ENCODE measurements around the gene NPFFR2.

The NPFFR2 gene

DNA sequence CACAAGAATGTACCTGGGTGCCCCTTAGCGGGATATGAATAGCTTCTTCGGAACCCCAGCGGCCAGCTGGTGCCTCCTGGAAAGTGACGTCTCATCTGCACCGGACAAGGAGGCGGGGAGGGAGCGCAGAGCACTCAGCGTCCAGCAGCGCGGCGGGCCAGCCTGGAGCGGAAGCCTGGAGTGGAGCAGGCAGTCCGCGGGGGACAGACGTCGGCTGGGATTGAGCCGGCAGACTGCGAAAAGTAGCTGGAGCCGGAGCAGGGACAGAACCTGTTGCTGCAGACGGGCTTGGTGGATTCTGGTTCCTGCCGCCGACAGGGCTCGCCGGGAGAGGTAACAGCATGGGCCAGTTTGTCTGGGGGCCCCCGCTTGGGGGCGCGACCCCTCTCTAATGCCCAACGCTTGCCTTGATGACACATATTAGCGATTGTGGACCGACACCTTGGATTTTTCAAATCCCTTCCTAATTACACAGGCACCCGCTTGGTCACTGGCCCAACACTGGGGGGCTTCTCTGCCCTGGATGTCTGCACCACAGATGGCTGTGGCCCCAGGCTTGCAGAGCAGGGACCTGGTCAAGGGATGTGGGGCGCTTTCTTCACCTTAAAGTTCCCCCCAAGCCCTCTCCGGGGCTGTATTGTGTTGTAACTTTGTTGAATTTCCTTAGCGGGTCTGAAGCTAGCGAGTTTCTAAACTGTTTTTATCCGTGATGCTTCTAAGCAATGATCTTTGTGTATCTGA lies at the start of gene NPFFR2:
TSS of gene NPFFR2 (plus strand) at position 133 of the 741 bp plus-strand sequence. CDS start 96,592 bp downstream, outside the sequence.
- Histone ChIP-seq H3K9me3 (ENCODE audit: control insufficient read depth, low read length) (no peaks in the 10 kb centered on the region), H3K36me3 (ENCODE audit: control insufficient read depth, insufficient read depth, low read length, severe bottlenecking) (no peaks in the 10 kb centered on the region), H3K27me3 (replicated peaks; ENCODE audit: control insufficient read depth, insufficient read depth, low read length) (peaks cover 26% of the 10 kb centered on the region), H3K4me3 (ENCODE audit: low read length) (peak within 1 kb of the TSS; percentile 42), H3K4me1 (ENCODE audit: control insufficient read depth, insufficient read depth, low read length) (no peaks in the 10 kb centered on the region), H3K9ac (ENCODE audit: low read length) (no peak within 1 kb of the TSS)
- DNase-seq (ENCODE audit: low read depth) = peak; percentile 7

DNA sequence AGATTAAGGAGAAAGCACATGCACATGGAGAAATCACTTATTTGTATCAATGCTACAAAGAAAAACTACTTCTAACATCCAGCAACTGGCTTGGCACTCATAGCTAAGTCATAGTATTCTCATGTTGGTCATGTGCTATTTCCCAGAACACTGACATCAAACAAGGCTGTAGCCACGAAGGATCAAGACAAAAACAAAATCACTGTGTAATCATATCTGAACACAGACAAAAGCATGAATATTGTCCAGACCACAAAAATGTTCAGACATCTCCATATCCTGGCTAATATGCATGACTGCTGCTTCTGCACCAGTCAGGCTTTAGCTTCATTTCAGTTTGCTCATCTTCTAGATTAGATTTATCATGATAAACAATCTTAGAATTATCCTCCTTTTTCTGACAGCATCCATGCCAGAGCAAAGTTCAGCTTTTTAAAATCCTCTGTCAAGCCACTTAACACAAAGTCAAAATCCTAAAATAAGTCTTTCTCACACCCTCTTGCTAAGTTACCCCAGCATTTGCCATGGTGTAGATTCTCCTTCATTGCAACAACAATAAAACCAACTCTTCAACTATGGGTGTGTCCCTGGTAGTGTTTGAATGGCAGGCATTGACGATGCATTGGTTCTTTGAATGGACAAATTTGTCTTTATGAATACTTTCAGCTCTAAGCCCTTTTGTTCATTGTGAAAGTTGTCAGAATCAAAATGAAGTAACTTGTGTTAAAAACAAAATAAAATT lies 39.1 kb upstream of the NPFFR2 start:
- Histone ChIP-seq H3K9me3 (ENCODE audit: control insufficient read depth, low read length) (peaks cover 6% of the 10 kb centered on the region), H3K27me3 (replicated peaks; ENCODE audit: control insufficient read depth, insufficient read depth, low read length) (no peaks in the 10 kb centered on the region), H3K9ac (ENCODE audit: low read length) (no peak overlapping the region), H3K36me3 (ENCODE audit: control insufficient read depth, insufficient read depth, low read length, severe bottlenecking) (no peaks in the 10 kb centered on the region), H3K4me1 (ENCODE audit: control insufficient read depth, insufficient read depth, low read length) (no peaks in the 10 kb centered on the region), H3K4me3 (ENCODE audit: low read length) (no peak overlapping the region)
- peak; percentile 47 for DNase-seq (ENCODE audit: low read depth)

DNA sequence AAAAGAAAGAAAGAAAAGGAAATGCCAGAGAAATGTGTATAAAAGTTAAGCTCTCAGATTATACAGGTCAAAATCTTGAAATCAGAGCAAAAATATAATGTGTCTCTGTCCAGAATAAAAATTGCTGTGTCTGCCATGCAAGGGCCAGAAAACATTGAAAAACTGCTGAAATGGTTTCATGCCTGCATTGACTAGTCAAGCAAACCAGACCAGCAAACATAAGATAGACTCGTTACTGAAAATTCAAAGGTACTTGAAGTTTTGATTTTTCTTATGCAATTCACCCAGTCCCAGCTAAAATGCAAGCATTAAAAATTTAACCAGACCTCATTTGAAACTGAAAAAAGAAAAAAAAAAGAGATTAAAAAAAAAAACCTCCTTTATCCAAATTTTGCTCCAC lies 37.2 kb upstream of the NPFFR2 start:
- no peak overlapping the region for H3K4me3 ChIP-seq (ENCODE audit: low read length)
- no peak overlapping the region for H3K9ac ChIP-seq (ENCODE audit: low read length)
- no peak for DNase-seq (ENCODE audit: low read depth)
- H3K36me3 ChIP-seq (ENCODE audit: control insufficient read depth, insufficient read depth, low read length, severe bottlenecking) = no peaks in the 10 kb centered on the region
- no peaks in the 10 kb centered on the region for H3K4me1 ChIP-seq (ENCODE audit: control insufficient read depth, insufficient read depth, low read length)
- H3K9me3 ChIP-seq (ENCODE audit: control insufficient read depth, low read length) = peaks cover 6% of the 10 kb centered on the region
- H3K27me3 ChIP-seq (replicated peaks; ENCODE audit: control insufficient read depth, insufficient read depth, low read length) = no peaks in the 10 kb centered on the region

DNA sequence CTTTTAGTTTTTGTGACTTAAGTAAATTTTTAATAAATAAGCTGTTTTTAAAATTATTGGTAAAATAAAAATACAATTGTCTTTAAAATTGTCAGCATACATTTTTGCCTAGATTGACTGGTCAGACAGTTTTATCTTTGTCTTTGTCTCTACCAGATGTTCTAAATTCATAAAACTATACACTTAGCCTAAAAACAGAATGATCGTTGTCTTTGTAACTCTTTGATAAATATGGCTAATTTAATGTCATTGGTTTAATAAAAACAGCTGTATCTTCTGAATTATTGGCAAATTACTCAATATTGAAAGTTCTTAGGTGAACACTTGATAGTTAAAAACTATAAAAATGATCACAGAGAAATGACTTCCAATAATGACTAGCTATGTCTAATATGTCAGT lies 36.5 kb upstream of the NPFFR2 start:
- Histone ChIP-seq H3K4me3 (ENCODE audit: low read length) (no peak overlapping the region), H3K9ac (ENCODE audit: low read length) (no peak overlapping the region), H3K4me1 (ENCODE audit: control insufficient read depth, insufficient read depth, low read length) (no peaks in the 10 kb centered on the region), H3K27me3 (replicated peaks; ENCODE audit: control insufficient read depth, insufficient read depth, low read length) (no peaks in the 10 kb centered on the region), H3K9me3 (ENCODE audit: control insufficient read depth, low read length) (peaks cover 6% of the 10 kb centered on the region), H3K36me3 (ENCODE audit: control insufficient read depth, insufficient read depth, low read length, severe bottlenecking) (no peaks in the 10 kb centered on the region)
- DNase-seq (ENCODE audit: low read depth) = no peak

DNA sequence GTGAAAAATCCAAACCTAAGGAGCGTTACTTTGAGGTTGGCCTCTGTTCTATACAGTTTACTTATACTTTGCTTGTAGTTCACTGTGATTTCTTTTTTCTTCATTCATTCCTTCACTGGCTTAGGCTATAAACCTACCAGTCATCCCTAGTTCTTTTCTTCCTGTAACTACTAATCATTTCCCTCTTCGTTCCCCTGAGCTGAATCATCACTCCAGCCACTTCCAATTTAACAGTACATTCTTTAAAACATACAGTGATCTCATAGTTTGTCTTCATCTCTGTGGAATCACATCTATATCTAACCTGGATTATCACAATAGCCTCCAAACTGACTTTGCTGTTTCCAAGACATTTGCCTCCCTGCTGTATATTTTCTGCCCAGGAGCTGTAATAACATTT lies 25.2 kb upstream of the NPFFR2 start:
- Histone ChIP-seq H3K36me3 (ENCODE audit: control insufficient read depth, insufficient read depth, low read length, severe bottlenecking) (no peaks in the 10 kb centered on the region), H3K9ac (ENCODE audit: low read length) (no peak overlapping the region), H3K4me1 (ENCODE audit: control insufficient read depth, insufficient read depth, low read length) (no peaks in the 10 kb centered on the region), H3K9me3 (ENCODE audit: control insufficient read depth, low read length) (no peaks in the 10 kb centered on the region), H3K4me3 (ENCODE audit: low read length) (no peak overlapping the region), H3K27me3 (replicated peaks; ENCODE audit: control insufficient read depth, insufficient read depth, low read length) (no peaks in the 10 kb centered on the region)
- DNase-seq (ENCODE audit: low read depth) = peak; percentile 63

DNA sequence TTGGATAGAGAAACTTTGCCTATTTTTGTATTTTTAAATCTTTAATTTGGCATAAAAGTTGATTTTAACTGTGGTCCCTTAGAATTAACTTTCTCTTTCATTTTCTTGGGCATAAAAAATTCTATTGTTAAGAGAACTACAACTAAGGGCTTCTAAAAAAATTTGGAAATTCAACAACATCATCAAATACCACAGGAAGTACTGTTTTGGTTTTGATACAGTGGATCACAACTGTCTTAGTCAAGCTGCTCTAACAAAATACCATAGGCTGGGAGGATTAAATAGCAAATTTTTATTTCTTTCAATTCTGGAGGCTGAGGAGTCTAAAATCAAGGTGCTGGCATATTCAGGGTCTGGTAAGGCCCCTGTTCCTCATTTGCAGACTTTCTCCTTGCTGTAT lies 19.9 kb upstream of the NPFFR2 start:
- H3K4me1 ChIP-seq (ENCODE audit: control insufficient read depth, insufficient read depth, low read length) = no peaks in the 10 kb centered on the region
- H3K36me3 ChIP-seq (ENCODE audit: control insufficient read depth, insufficient read depth, low read length, severe bottlenecking) = no peaks in the 10 kb centered on the region
- H3K4me3 ChIP-seq (ENCODE audit: low read length) = no peak overlapping the region
- no peaks in the 10 kb centered on the region for H3K9me3 ChIP-seq (ENCODE audit: control insufficient read depth, low read length)
- H3K27me3 ChIP-seq (replicated peaks; ENCODE audit: control insufficient read depth, insufficient read depth, low read length) = no peaks in the 10 kb centered on the region
- DNase-seq (ENCODE audit: low read depth) = no peak
- no peak overlapping the region for H3K9ac ChIP-seq (ENCODE audit: low read length)

DNA sequence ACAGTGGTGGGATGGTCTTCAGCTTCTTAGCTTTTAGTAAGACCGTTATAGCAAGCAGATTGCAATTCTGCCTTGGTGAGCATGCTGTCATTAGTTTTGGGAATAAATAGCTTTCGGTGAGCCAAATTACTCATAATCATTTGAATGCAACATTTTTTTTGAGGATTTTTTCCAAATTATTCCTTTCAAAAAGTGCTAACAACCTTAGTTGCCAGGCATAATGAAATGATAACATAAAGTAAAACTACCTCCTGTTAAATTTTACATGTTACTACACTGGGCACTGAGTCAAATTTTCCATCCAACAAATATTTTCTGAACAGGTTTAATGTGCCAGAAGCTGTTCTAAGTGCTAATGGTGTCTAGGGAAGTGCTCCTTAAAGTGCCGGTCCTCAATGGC lies 15.8 kb upstream of the NPFFR2 start:
- Histone ChIP-seq H3K9ac (ENCODE audit: low read length) (no peak overlapping the region), H3K4me1 (ENCODE audit: control insufficient read depth, insufficient read depth, low read length) (no peaks in the 10 kb centered on the region), H3K36me3 (ENCODE audit: control insufficient read depth, insufficient read depth, low read length, severe bottlenecking) (no peaks in the 10 kb centered on the region), H3K27me3 (replicated peaks; ENCODE audit: control insufficient read depth, insufficient read depth, low read length) (peaks cover 2% of the 10 kb centered on the region), H3K4me3 (ENCODE audit: low read length) (no peak overlapping the region), H3K9me3 (ENCODE audit: control insufficient read depth, low read length) (no peaks in the 10 kb centered on the region)
- no peak for DNase-seq (ENCODE audit: low read depth)

DNA sequence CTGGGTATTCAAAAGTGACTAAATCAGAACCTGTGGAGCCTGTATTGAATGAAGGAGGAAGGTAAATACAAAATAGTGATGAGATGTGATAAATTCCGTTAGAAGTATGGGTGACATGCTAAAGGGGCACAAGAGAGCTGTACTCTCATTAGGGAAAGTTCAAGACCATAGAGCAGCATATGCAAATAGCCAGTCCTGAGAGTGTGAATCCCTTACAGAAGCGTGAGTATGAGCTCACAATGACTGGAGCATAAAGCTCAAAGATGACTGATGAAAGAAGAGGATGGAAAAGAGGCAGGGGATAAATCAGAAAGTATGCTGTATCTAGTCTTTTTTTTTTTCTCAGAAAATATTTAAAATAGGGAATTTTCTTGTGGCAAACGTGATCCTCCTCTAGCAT lies 12.1 kb upstream of the NPFFR2 start:
- no peaks in the 10 kb centered on the region for H3K9me3 ChIP-seq (ENCODE audit: control insufficient read depth, low read length)
- no peak overlapping the region for H3K4me3 ChIP-seq (ENCODE audit: low read length)
- H3K9ac ChIP-seq (ENCODE audit: low read length) = no peak overlapping the region
- no peaks in the 10 kb centered on the region for H3K36me3 ChIP-seq (ENCODE audit: control insufficient read depth, insufficient read depth, low read length, severe bottlenecking)
- H3K4me1 ChIP-seq (ENCODE audit: control insufficient read depth, insufficient read depth, low read length) = no peaks in the 10 kb centered on the region
- peaks cover 2% of the 10 kb centered on the region for H3K27me3 ChIP-seq (replicated peaks; ENCODE audit: control insufficient read depth, insufficient read depth, low read length)
- DNase-seq (ENCODE audit: low read depth) = no peak

DNA sequence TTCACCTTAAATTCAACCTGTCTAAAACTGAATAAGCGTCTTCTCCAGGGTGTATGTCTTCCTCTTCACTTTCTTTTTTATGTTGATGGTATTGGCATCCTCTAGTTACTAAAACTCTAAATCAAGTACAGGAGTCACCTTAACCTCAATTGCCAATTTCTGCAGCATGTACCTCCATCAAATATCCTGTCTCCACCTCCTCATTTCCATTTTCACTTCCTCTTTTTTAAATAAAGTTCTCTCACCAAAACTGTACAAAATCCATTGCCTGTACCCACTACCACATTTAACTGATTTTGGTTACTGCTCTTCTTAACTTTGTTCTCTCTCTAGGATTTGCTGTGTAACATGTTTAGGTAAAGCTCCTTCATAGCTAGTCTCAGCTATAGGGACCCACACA lies 9.2 kb upstream of the NPFFR2 start:
- H3K36me3 ChIP-seq (ENCODE audit: control insufficient read depth, insufficient read depth, low read length, severe bottlenecking) = no peaks in the 10 kb centered on the region
- no peaks in the 10 kb centered on the region for H3K4me1 ChIP-seq (ENCODE audit: control insufficient read depth, insufficient read depth, low read length)
- no peak overlapping the region for H3K4me3 ChIP-seq (ENCODE audit: low read length)
- H3K9ac ChIP-seq (ENCODE audit: low read length) = no peak overlapping the region
- no peak for DNase-seq (ENCODE audit: low read depth)
- no peaks in the 10 kb centered on the region for H3K9me3 ChIP-seq (ENCODE audit: control insufficient read depth, low read length)
- H3K27me3 ChIP-seq (replicated peaks; ENCODE audit: control insufficient read depth, insufficient read depth, low read length) = peaks cover 2% of the 10 kb centered on the region

DNA sequence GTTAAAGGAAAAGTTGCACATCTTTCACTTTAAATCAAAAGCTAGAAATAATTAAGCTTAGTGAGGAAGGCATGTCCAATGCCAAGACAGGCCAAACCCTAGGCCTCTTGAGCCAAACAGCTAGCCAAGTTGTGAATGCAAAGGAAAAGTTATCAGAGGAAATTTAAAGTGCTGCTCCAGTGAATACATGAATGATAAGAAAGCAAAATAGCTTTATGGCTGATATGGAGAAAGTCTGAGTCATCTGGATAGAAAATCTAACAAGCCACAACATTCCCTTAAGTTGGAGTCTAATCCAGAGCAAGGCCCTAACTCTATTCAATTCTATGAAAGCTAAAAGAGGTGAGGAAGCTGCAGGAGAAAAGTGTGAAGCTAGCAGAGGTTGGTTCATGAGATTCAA lies 23.8 kb downstream of the NPFFR2 start:
- H3K36me3 ChIP-seq (ENCODE audit: control insufficient read depth, insufficient read depth, low read length, severe bottlenecking) = no peaks in the 10 kb centered on the region
- no peak overlapping the region for H3K9ac ChIP-seq (ENCODE audit: low read length)
- no peaks in the 10 kb centered on the region for H3K4me1 ChIP-seq (ENCODE audit: control insufficient read depth, insufficient read depth, low read length)
- no peak overlapping the region for H3K4me3 ChIP-seq (ENCODE audit: low read length)
- H3K27me3 ChIP-seq (replicated peaks; ENCODE audit: control insufficient read depth, insufficient read depth, low read length) = no peaks in the 10 kb centered on the region
- no peak for DNase-seq (ENCODE audit: low read depth)
- no peaks in the 10 kb centered on the region for H3K9me3 ChIP-seq (ENCODE audit: control insufficient read depth, low read length)

DNA sequence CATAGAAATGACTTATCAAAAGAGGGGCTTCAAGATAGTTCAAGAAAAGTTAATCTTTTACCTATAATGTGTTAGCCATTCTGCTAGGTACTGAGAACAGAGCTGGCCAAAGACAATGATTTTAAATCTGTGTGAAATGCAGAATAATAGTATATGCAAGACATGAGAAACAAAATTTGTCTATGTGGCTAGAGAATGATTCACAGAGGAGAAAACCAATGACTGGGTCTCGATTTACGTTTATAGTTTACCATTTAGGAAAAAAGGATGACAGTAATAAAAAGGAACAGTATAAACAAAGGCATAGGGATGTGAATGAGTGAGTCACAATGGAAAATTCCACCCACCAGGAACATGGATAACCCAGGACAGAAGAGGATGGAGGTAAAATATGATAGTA lies 31.9 kb downstream of the NPFFR2 start:
- H3K36me3 ChIP-seq (ENCODE audit: control insufficient read depth, insufficient read depth, low read length, severe bottlenecking) = no peaks in the 10 kb centered on the region
- no peak overlapping the region for H3K9ac ChIP-seq (ENCODE audit: low read length)
- no peaks in the 10 kb centered on the region for H3K27me3 ChIP-seq (replicated peaks; ENCODE audit: control insufficient read depth, insufficient read depth, low read length)
- no peaks in the 10 kb centered on the region for H3K9me3 ChIP-seq (ENCODE audit: control insufficient read depth, low read length)
- H3K4me3 ChIP-seq (ENCODE audit: low read length) = no peak overlapping the region
- no peak for DNase-seq (ENCODE audit: low read depth)
- no peaks in the 10 kb centered on the region for H3K4me1 ChIP-seq (ENCODE audit: control insufficient read depth, insufficient read depth, low read length)
